T-helper 1 cell treated with Interleukin-12 subunit alpha and Interleukin-12 subunit beta and Interleukin-4 antibody, amounts not matched to agents 30 μg/mL and 1 μg/mL, for 36 hours (primary cell): ENCODE measurements around the gene PRKN.

Experiments
- H3K27ac Mint-ChIP-seq: one replicate; pipeline ENCODE4 v1.8.0; 2021; ENCODE audit warnings: mild to moderate bottlenecking, mixed read lengths
- H3K27me3 Mint-ChIP-seq: one replicate; pipeline ENCODE4 v1.8.0; 2021; ENCODE audit warnings: low read depth, mixed read lengths
- H3K36me3 Mint-ChIP-seq: one replicate; pipeline ENCODE4 v1.8.0; 2021; ENCODE audit warnings: low read depth, mixed read lengths
- H3K4me1 Mint-ChIP-seq: one replicate; pipeline ENCODE4 v1.8.0; 2021; ENCODE audit warnings: low read depth, mixed read lengths
- H3K4me3 Mint-ChIP-seq: one replicate; pipeline ENCODE4 v1.8.0; 2021; ENCODE audit warnings: mild to moderate bottlenecking, moderate library complexity, mixed read lengths
- H3K9me3 Mint-ChIP-seq: one replicate; pipeline ENCODE4 v1.8.0; 2021; ENCODE audit warnings: mixed read lengths

PRKN gene

DNA sequence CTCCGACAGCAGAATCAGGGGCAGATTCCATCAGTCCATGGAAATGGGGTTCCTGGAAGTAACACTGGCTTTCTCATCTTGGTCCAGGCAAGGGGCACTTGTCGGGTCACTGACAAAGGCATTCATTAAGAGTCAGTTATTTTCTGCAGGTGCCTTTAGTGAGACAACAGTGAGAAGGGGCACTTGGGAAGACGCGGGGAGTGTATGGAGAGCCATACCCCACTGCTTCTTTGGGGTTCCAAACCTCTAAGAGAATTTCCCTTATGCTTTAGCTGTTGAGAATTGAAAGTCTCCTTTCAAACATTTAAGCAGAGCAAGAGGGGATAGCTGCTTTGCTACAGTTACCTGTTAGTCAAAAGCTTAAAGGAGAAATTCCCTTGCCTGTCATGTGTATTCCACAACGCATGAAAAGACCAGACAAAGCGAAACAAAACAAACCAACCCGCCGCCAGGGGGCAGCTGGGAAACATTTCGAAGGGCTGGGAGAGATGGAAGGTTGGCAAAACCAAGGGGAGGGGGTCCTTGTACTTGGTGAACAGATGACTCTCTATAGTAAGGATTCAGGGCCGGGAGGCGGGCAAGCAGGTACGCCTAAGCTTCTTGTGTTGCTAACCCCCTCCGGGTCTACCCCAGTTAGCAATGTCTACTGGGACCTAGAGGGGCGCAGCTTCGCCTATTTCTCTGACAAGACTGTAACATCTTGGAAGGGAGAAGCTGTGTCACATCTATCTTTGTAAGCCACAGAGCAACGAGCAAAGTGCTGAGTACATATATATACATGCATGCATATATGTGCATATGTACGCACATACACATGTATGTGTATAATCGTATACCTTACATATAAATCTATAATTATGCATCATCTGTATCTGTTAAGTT lies 978.8 kb downstream of the PRKN start:
- Mint-ChIP-seq H3K36me3 (no peaks in the 10 kb centered on the region), H3K4me3 (no peak overlapping the region), H3K27ac (no peak overlapping the region), H3K4me1 (peaks cover 2% of the 10 kb centered on the region), H3K9me3 (no peaks in the 10 kb centered on the region), H3K27me3 (no peaks in the 10 kb centered on the region)

DNA sequence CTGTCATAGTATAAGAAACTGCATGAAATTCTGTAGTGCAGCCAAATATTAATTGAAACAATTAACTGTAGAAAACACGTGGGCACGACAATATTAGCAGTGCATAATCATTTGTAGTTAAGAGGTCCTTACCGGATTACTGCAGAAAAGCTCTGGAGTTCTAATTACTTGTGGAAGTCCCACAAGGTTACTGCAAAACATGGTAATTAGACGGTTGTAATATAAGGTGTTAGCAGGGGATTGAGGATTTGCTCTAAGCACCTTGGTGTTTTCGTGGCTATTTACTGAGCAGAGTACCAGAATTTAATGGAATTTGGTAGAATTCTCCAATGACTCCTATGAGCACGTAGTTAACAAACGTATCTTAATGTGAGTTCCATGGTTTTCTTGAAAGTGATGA lies 980.1 kb downstream of the PRKN start:
- Mint-ChIP-seq H3K9me3 (no peaks in the 10 kb centered on the region), H3K36me3 (no peaks in the 10 kb centered on the region), H3K4me1 (peaks cover 2% of the 10 kb centered on the region), H3K4me3 (no peak overlapping the region), H3K27me3 (no peaks in the 10 kb centered on the region), H3K27ac (no peak overlapping the region)

DNA sequence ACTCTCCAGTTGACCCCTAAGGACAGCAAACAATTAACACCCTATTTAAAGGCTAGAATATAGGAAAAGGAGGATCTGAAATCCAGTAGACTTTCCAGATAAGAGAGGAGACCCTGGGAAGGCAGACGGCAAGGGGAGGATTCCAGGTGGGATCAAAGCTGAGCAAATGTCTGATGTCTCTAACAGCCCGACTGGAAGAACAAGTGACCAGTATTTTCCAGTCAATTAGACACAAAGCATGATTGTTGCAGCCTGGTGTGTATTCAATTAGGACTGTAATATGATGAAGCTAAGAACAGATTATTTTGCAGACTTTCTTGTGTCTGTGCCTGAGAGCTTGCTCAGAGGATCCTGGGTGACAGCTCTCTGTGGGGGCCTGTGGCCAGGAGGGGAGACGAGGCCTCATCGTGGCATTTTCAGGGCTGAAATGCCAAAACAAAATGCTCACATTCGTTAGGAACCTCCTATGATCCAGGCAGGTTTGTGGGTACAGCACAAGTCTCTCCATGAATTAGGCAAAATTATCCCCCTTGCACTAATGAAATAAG lies 981.9 kb downstream of the PRKN start:
- H3K4me1 Mint-ChIP-seq = peaks cover 2% of the 10 kb centered on the region
- no peaks in the 10 kb centered on the region for H3K9me3 Mint-ChIP-seq
- no peaks in the 10 kb centered on the region for H3K27me3 Mint-ChIP-seq
- H3K36me3 Mint-ChIP-seq = no peaks in the 10 kb centered on the region
- H3K4me3 Mint-ChIP-seq = no peak overlapping the region
- no peak overlapping the region for H3K27ac Mint-ChIP-seq

DNA sequence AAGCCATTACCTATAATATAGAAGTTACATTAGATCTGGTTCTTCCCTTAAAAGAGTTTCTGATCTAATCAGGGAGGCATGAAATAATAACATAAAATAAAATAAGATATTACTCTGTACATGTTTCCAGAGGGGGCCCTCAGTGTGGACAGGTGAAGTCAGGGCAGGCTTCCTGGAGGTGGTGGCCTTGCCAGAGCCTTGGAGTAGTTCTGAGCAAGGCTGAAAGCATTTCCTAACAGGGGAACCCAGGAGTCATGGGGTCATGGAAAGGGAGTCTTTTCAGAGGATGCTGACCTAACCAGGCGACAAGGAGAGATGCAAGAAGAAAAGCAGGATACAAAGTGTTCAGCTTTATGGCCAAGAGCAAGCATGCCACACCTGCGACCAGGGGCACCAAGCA lies 982.4 kb downstream of the PRKN start:
- Mint-ChIP-seq H3K9me3 (no peaks in the 10 kb centered on the region), H3K4me1 (peaks cover 2% of the 10 kb centered on the region), H3K27me3 (no peaks in the 10 kb centered on the region), H3K27ac (no peak overlapping the region), H3K4me3 (no peak overlapping the region), H3K36me3 (no peaks in the 10 kb centered on the region)

DNA sequence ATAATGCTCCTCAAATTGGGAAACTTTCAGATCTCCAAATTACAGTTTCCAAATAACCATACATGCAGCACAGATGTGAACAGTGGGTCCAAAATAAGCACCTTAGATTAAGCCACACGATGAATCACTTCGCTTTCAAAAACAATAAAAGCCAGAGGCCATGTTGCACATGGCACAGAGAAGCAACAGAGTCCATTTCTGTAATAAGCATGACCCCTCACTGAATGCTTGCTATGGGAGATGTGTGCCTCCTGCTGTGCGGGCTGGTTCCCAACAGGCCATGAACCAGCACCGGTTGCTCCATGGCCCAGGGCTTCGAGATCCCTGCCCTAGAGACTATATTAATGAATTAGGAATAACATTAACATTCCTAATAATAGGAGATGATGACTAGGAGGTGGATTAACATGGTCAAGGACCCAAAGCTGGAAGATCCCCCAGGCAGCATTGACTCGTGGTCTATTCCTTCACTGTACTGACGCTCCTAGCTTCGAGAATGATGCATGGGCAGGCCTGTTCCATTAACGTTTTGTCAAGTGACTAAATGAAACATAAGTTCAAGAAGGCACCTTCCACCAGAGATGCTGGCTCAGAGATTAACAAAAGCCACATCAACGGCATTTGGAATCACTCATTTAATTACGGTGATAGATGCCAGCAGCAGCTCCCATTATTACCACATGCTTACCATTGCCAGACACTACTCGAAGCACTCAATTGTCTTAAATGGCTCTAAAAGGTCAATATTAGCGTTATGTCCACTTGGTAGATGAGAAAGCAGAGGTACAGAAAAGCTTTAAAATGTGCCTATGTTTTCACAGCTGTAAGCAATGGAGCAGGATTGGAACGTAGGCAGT lies 983.1 kb downstream of the PRKN start:
- Mint-ChIP-seq H3K9me3 (no peaks in the 10 kb centered on the region), H3K27me3 (no peaks in the 10 kb centered on the region), H3K4me3 (no peak overlapping the region), H3K36me3 (no peaks in the 10 kb centered on the region), H3K27ac (no peak overlapping the region), H3K4me1 (peaks cover 2% of the 10 kb centered on the region)

DNA sequence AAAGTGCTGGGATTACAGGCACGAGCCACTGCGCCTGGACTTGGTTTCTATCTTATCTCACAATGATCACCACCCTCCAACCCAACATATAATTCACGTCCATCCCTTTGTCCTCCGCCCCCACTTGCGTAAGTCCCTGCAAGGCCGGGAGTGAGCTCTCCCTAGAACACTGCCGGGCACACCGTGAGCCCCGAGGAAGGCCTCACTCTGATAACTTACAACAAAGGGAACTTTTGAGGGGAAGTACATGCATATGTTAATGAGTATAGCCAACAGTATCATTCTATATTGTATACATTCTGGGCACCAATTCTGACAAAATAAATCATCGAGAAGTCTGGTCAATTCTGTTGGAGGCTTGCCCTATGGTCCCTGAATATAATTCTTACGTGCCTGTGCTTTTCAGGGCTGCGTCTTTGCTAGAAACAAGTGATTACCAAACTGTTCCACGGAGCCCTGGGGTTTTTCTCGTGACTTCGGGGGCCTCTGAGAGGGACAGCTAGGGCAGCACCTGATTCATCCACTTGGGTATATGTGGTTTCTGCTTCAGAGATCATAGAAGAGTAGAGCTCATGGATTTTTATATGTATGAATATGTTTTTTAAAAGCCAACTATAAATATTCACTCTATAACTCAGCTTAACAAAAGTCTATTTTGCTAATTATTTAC lies 983.9 kb downstream of the PRKN start:
- Mint-ChIP-seq H3K36me3 (no peaks in the 10 kb centered on the region), H3K4me3 (no peak overlapping the region), H3K27me3 (no peaks in the 10 kb centered on the region), H3K9me3 (no peaks in the 10 kb centered on the region), H3K27ac (no peak overlapping the region), H3K4me1 (peaks cover under 1% of the 10 kb centered on the region)

DNA sequence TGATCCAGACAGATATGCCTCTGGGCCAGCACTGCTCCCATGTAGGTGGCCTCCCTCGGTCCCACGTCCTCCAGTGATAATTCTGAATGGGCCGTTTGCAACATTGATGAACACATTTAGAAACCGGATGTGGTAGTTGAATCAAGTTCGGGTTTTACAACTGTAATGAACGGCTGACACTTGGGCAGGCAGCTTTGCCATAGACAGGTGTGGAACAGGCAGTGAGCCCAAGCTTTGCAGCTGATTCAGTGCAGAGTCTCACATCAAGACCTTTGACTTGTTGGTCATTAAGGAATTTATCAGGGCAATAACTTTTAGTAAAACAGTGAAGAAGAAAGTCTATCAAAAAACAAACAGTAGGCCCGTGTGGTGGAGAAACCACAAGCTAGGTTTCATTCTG lies 987.1 kb downstream of the PRKN start:
- no peaks in the 10 kb centered on the region for H3K9me3 Mint-ChIP-seq
- no peaks in the 10 kb centered on the region for H3K4me1 Mint-ChIP-seq
- no peaks in the 10 kb centered on the region for H3K36me3 Mint-ChIP-seq
- H3K4me3 Mint-ChIP-seq = no peak overlapping the region
- no peaks in the 10 kb centered on the region for H3K27me3 Mint-ChIP-seq
- no peak overlapping the region for H3K27ac Mint-ChIP-seq

DNA sequence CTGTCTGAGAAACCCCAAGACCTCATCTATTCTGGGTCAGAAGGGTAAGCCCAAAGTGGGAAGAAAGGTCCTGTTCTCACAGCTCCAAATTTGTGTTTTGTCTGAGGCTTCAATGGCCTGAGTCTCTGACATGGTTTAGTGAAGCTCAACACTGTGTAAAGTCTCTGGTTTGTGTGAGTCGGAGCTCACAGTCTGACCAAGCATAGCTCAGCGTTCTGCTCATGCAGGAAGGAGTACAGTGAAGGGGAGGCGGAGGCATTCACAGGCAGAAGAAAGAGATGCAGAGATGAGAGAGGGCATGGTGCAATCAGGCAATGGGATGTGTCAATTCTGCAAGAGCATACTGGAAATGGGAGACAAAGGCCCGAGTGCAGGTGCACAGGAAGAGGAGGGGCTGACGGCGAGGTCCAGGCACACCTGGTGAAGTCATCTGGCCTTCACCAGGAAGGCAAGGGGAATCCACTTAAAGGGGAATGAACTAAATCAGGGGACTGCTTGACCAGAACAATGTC lies 990.7 kb downstream of the PRKN start:
- Mint-ChIP-seq H3K27me3 (no peaks in the 10 kb centered on the region), H3K4me3 (no peak overlapping the region), H3K9me3 (no peaks in the 10 kb centered on the region), H3K36me3 (no peaks in the 10 kb centered on the region), H3K4me1 (no peaks in the 10 kb centered on the region), H3K27ac (no peak overlapping the region)

DNA sequence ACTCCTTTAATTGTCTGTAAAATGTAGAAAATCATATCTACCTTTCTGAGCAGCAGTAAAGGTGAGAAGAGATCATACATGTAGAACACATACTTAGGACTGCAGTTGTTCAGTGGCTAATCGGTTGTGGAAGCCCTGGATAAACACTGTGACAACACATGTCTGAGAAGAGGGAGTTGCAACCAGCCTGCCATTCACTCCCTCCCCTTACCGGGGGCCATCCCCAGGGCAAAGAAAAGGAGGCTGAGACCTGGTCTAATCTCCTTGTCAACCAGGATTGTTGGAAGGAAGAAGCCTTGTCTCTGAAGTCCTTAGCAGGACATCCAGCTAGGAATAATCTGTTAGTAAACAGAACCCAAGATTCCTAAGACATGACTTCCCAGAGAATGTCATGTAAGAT lies 991.2 kb downstream of the PRKN start:
- Mint-ChIP-seq H3K4me3 (no peak overlapping the region), H3K9me3 (no peaks in the 10 kb centered on the region), H3K27me3 (no peaks in the 10 kb centered on the region), H3K4me1 (no peaks in the 10 kb centered on the region), H3K36me3 (no peaks in the 10 kb centered on the region), H3K27ac (no peak overlapping the region)

DNA sequence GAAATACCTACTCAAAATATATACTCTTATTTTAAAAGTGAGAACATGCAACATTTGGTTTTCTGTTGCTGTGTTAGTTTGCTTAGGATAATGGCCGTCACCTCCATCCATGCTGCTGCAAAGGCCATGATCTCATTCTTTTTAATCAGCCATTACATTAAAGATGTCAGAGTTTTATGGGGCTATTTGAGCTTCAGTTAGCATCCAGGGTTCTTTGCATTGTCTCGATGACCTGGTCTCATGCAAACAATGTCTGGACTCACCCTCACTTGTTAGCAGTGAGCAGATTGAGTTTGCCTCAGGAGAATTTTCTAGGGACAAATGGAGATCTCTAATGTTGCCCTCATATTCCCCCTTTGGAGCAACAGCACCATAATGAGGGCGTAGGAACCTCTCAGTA lies 995.0 kb downstream of the PRKN start:
- peaks cover 7% of the 10 kb centered on the region for H3K9me3 Mint-ChIP-seq
- no peak overlapping the region for H3K4me3 Mint-ChIP-seq
- H3K27ac Mint-ChIP-seq = no peak overlapping the region
- H3K4me1 Mint-ChIP-seq = no peaks in the 10 kb centered on the region
- H3K36me3 Mint-ChIP-seq = no peaks in the 10 kb centered on the region
- no peaks in the 10 kb centered on the region for H3K27me3 Mint-ChIP-seq

DNA sequence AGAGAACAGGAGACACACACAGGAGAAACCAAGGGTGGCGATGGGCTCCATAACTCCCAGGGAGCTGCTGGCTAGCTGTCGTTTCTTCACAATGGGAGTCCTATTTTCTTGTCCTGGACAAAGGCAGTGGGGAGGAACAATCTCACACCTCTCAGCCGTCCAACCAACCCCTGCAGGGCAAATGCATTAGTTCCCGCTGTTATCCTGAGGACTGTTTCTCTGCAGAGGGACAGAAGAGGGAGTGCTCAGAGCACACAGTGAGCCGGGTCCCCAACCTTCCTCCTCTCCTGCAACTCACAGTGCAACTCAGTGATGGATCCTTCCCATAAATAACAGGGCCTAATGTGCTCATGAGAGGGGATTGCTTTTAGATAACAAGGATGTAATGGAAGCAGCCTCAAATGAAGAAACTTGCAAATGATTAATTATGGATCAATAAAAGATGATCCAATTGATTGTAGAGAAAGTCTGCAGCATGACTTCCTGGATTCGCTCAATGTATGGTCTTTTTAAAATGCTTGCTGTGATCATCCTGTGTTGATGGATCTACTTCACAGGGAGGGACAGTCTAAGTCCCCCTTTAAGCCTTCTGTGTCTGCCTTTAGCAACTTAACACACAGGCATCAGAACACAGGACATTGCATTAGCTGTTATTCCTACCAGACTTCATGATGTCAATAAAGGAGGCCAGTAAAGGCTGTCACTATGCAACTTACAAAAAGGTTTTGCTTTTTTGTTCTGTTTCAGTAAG lies 1000.3 kb downstream of the PRKN start:
- Mint-ChIP-seq H3K36me3 (no peaks in the 10 kb centered on the region), H3K27ac (no peak overlapping the region), H3K9me3 (peaks cover 7% of the 10 kb centered on the region), H3K4me3 (no peak overlapping the region), H3K4me1 (no peaks in the 10 kb centered on the region), H3K27me3 (no peaks in the 10 kb centered on the region)

DNA sequence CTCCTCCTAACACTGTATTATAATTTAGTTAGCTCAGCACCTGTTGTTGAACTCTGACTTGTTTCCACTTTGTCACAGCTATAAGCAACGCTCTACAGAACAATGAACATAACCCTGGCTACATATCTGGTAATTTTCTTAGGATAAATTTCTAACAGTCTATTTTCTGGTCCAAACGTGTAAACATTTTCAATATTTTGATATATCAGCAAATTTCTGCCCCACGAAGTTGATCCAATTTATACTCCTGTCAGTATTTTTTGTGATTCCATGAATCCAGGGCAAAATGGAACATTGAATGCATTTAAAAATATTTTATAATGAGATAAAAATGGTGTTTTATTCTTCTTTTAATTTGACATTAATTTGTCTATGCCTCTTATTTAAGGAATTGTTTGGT lies 1005.2 kb downstream of the PRKN start:
- H3K36me3 Mint-ChIP-seq = no peaks in the 10 kb centered on the region
- no peaks in the 10 kb centered on the region for H3K9me3 Mint-ChIP-seq
- H3K4me3 Mint-ChIP-seq = no peak overlapping the region
- H3K4me1 Mint-ChIP-seq = no peaks in the 10 kb centered on the region
- H3K27ac Mint-ChIP-seq = no peak overlapping the region
- no peaks in the 10 kb centered on the region for H3K27me3 Mint-ChIP-seq

DNA sequence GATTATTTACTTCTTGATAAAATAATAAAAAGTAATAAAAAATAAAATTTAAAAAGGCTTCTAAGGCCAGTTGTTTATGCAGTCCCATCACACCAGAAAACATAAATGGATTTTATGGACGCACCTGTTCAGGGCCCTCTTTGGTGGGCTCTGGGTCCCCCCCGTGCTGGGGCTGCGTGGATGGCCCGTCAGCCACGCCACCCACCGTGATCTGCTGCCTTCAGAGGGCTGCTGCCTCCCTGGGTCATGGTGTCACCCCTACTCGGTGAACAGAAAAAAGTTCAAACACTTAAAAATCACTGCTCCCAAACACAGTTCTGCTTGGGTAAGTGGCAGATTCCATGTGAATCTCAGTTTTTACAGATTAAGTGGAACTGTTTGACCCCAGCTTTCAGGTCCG lies 1006.1 kb downstream of the PRKN start:
- H3K27me3 Mint-ChIP-seq = no peaks in the 10 kb centered on the region
- H3K4me3 Mint-ChIP-seq = no peak overlapping the region
- H3K9me3 Mint-ChIP-seq = no peaks in the 10 kb centered on the region
- H3K4me1 Mint-ChIP-seq = no peaks in the 10 kb centered on the region
- no peak overlapping the region for H3K27ac Mint-ChIP-seq
- H3K36me3 Mint-ChIP-seq = no peaks in the 10 kb centered on the region

DNA sequence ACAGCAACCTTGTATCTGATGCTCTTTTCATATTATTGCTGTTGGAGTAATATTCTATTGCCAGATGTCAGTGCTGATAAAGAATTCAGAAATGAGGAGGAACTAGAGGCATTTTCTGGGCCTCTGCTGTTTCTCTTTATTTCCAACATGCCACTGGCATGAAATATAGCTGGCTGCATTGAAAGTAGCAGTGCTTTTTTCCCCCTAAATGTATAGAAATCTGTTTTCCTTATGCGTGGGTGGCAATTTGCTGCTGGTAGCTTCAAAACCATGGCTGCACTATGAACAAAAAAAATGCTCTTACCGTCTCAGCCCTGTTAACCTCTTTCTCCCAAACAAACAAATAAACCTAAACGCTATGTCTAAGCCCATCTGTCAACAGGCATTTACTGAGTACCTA lies 1011.4 kb downstream of the PRKN start:
- Mint-ChIP-seq H3K27ac (no peak overlapping the region), H3K4me3 (no peak overlapping the region), H3K27me3 (no peaks in the 10 kb centered on the region), H3K36me3 (no peaks in the 10 kb centered on the region), H3K4me1 (no peaks in the 10 kb centered on the region), H3K9me3 (no peaks in the 10 kb centered on the region)
